Spleen (tissue), 11 donors: Measurements from ENCODE around the gene ZFP91. TPM values are rescaled to one million over a fixed set of nuclear protein-coding genes. Genes with fewer than 3 reads are reported as not detected.
A peak's percentile ranks its signal among the peaks of the same experiment; 100 is the strongest.
"Not testable (repeated sequence)": the region's sequence is repeated elsewhere in the genome, so short reads cannot be mapped to it uniquely, and the experiment has no call there.

Experiments used
- DNase-seq: peaks from one replicate; pipeline ENCODE4 v3.0.0-alpha.2; 2020
- H3K27ac ChIP-seq, 8 donors: fragments of 200-600 bp; sonication (generic) in 7 of 8; 1 replicate in 4 of 8; 2 replicates in 4 of 8; pipeline versions ENCODE4 v1.5.0 to v1.8.0; 2016 to 2021; ENCODE audit warnings: inconsistent platforms in 4 of 8, mild to moderate bottlenecking in 4 of 8, moderate library complexity in 1 of 8
- H3K27me3 ChIP-seq, 7 donors: fragments of 200-600 bp; sonication (generic) in 6 of 7; replicated peaks in 1 of 7; 1 replicate in 4 of 7; 2 replicates in 3 of 7; pipeline versions ENCODE4 v1.5.0 to v1.8.0; 2016 to 2021; ENCODE audit warnings: inconsistent platforms in 3 of 7, mild to moderate bottlenecking in 1 of 7
- H3K36me3 ChIP-seq, 6 donors: fragments of 200-600 bp; sonication (generic) in 5 of 6; 1 replicate in 4 of 6; 2 replicates in 2 of 6; pipeline versions ENCODE4 v1.5.0 to v1.8.0; 2016 to 2021; ENCODE audit warnings: inconsistent platforms in 2 of 6
- H3K4me1 ChIP-seq, 6 donors: fragments of 200-600 bp; sonication (generic) in 5 of 6; 1 replicate in 3 of 6; 2 replicates in 3 of 6; pipeline versions ENCODE4 v1.5.0 to v1.8.0; 2016 to 2021; ENCODE audit warnings: inconsistent platforms in 3 of 6
- H3K4me3 ChIP-seq, 8 donors: fragments of 200-600 bp; sonication (generic) in 7 of 8; 1 replicate in 4 of 8; 2 replicates in 4 of 8; pipeline versions ENCODE4 v1.5.0 to v1.8.0; 2016 to 2021; ENCODE audit warnings: inconsistent platforms in 4 of 8, mild to moderate bottlenecking in 4 of 8, moderate library complexity in 2 of 8
- H3K9me3 ChIP-seq, 8 donors: fragments of 200-600 bp; sonication (generic) in 7 of 8; 1 replicate in 4 of 8; 2 replicates in 4 of 8; pipeline versions ENCODE4 v1.5.0 to v1.8.0; 2016 to 2021; ENCODE audit warnings: inconsistent platforms in 4 of 8
- CTCF ChIP-seq, 11 experiments: fragments of 200-600 bp in 7 of 11; fragments of 450-650 bp in 4 of 11; sonication (generic) in 4 of 11; IDR thresholded peaks in 8 of 11; conservative IDR thresholded peaks in 3 of 11; 1 replicate in 7 of 11; 2 replicates in 4 of 11; pipeline versions ENCODE4 v1.4.0 to v1.8.0; 2016 to 2021; ENCODE audit warnings: antibody characterized with exemption in 11 of 11, inconsistent platforms in 4 of 11, mild to moderate bottlenecking in 1 of 11
- POLR2A ChIP-seq, 3 donors: fragments of 450-650 bp; IDR thresholded peaks; one replicate each; pipeline ENCODE4 v1.5.1; 2017; ENCODE audit warnings: antibody characterized with exemption in 3 of 3, mild to moderate bottlenecking in 1 of 3
- POLR2AphosphoS5 ChIP-seq, 3 donors: sonication (generic); formaldehyde crosslinking; IDR thresholded peaks; one replicate each; pipeline ENCODE4 v1.5.1; 2017; ENCODE audit warnings: antibody characterized with exemption in 3 of 3
- whole genome bisulfite sequencing, 5 donors: extraction: QIAGEN DNeasy Blood & Tissue Kit in 3 of 5; methylation state at CpG; one replicate each; pipeline versions ENCODE4 v1.1.5 to v1.1.7; 2013 to 2018; 5-methylcytosine and 5-hydroxymethylcytosine counted together
- intact Hi-C: fragments of 100-400 bp; cut with DNase I; formaldehyde crosslinking; loops from one replicate; pipeline ENCODE4 v1.15.0; 2023; ENCODE audit warnings: low total_unique reads
- polyA plus RNA-seq, 3 donors: library from polyadenylated mRNA; stranded (reverse); fragments of 200-250 nt; gene quantifications; one replicate each; pipeline ENCODE4 v1.2.1, GENCODE V29; 2013
- total RNA-seq, 7 donors: library from RNA; depleted of rRNA in 3 of 7; stranded (reverse); fragments of >200 nt in 3 of 7; fragmentation: NEBNext Ultra II Directional in 4 of 7; extraction: Animal tissue kit (Norgen Biotek cat#: 25700) in 4 of 7; gene quantifications; one replicate each; pipeline versions ENCODE4 v1.1.0 to v1.2.1, GENCODE V29; 2016 to 2021
- donor health status: healthy with polysubstance abuse.
- donor health status: DM: no; HTN: no; CAD: no; lungs with moderate emphysema.
- donor health status: DM: no; HTN: no; CAD: no.
- donor health status: Bipolar disorder and iron deficiency.
- donor health status: healthy.
- donor health status: DM: no; HTN: no; CAD: no.
- donor health status: DM: yes; HTN: yes; CAD: no.

ZFP91 gene
- total and polyA plus RNA-seq, 10 donors: 10.1 to 53.4 (median 45.5) TPM

- intact Hi-C loops: no loop called here
- no peaks in the 10 kb centered on the region for H3K9me3 ChIP-seq
- peaks cover 0 to 93% (median 23%) of the 10 kb centered on the region in 6 donors for H3K36me3 ChIP-seq
- H3K4me3 ChIP-seq: no peak overlapping the region
- no peaks in the 10 kb centered on the region for H3K27me3 ChIP-seq
- TF ChIP-seq POLR2A (IDR thresholded peaks at IDR 0.05) (no peak), POLR2AphosphoS5 (IDR thresholded peaks at IDR 0.05) (no peak), CTCF (IDR thresholded peaks at IDR 0.05 in 8 of 11, conservative IDR thresholded peaks at IDR 0.05 in 3 of 11) (no peak)
- no peak overlapping the region for H3K27ac ChIP-seq
- DNase-seq: no peak
- peaks cover 0 to 89% (median 42%) of the 10 kb centered on the region in 6 donors for H3K4me1 ChIP-seq
Observed at GRCh38 chr11:58564231-58564630, 14.6 kb upstream of the ZFP91 start.

- Histone ChIP-seq H3K36me3 (peaks cover 0 to 81% (median 25%) of the 10 kb centered on the region in 6 donors), H3K4me3 (no peak overlapping the region), H3K9me3 (no peaks in the 10 kb centered on the region), H3K27ac (no peak overlapping the region), H3K27me3 (no peaks in the 10 kb centered on the region), H3K4me1 (peaks cover 0 to 96% (median 39%) of the 10 kb centered on the region in 6 donors)
- intact Hi-C loops: no loop called here
- DNase-seq: peak; percentile 83
- TF ChIP-seq POLR2AphosphoS5 (IDR thresholded peaks at IDR 0.05): peak in 1 of 3 donors; percentile 33
- peak; percentile 64 to 88 (median 83) for TF ChIP-seq CTCF (IDR thresholded peaks at IDR 0.05 in 8 of 11, conservative IDR thresholded peaks at IDR 0.05 in 3 of 11)
- TF ChIP-seq POLR2A (IDR thresholded peaks at IDR 0.05): no peak
- 50 to 53% (median 50%) methylated on average over 4 of the region's 4 CpGs for WGBS, 5 donors
Observed at GRCh38 chr11:58567889-58568512, 10.9 kb upstream of the ZFP91 start.

GRCh38 chr11:58572906-58573305 is 6.0 kb upstream of the ZFP91 start:
- H3K4me3 ChIP-seq: peak overlapping the region in 4 of 8 donors; percentile 44 to 81 (median 44)
- peak overlapping the region in 7 of 8 donors; percentile 98 to 100 (median 100) for H3K27ac ChIP-seq
- H3K27me3 ChIP-seq, intact Hi-C loops, H3K9me3 ChIP-seq: not testable (repeated sequence)
- DNase-seq: peak; percentile 69
- H3K4me1 ChIP-seq: peaks cover 13 to 96% (median 71%) of the 10 kb centered on the region in 6 donors
- peaks cover 0 to 34% (median 18%) of the 10 kb centered on the region in 6 donors for H3K36me3 ChIP-seq
- WGBS, 5 donors: 67 to 78% (median 77%) methylated on average over 14 of the region's 14 CpGs

GRCh38 chr11:58573451-58574104 is 5.3 kb upstream of the ZFP91 start:
- H3K27ac ChIP-seq: peak overlapping the region; percentile 68 to 100 (median 100)
- peak overlapping the region in 6 of 8 donors; percentile 2 to 81 (median 44) for H3K4me3 ChIP-seq
- DNase-seq: no peak
- 17 to 20% (median 18%) methylated on average over 4 of the region's 4 CpGs for WGBS, 5 donors
- peaks cover 13 to 90% (median 64%) of the 10 kb centered on the region in 6 donors for H3K4me1 ChIP-seq
- H3K9me3 ChIP-seq: no peaks in the 10 kb centered on the region
- peaks cover 0 to 28% (median 18%) of the 10 kb centered on the region in 6 donors for H3K36me3 ChIP-seq
- TF ChIP-seq POLR2A (IDR thresholded peaks at IDR 0.05): peak in 1 of 3 donors; percentile 33
- TF ChIP-seq POLR2AphosphoS5 (IDR thresholded peaks at IDR 0.05): peak in 1 of 3 donors; percentile 71
- no peak for TF ChIP-seq CTCF (IDR thresholded peaks at IDR 0.05 in 8 of 11, conservative IDR thresholded peaks at IDR 0.05 in 3 of 11)
- H3K27me3 ChIP-seq: no peaks in the 10 kb centered on the region
- intact Hi-C loops: no loop called here
